ENCODE data around the gene ATP11A.

The ATP11A gene

DNA sequence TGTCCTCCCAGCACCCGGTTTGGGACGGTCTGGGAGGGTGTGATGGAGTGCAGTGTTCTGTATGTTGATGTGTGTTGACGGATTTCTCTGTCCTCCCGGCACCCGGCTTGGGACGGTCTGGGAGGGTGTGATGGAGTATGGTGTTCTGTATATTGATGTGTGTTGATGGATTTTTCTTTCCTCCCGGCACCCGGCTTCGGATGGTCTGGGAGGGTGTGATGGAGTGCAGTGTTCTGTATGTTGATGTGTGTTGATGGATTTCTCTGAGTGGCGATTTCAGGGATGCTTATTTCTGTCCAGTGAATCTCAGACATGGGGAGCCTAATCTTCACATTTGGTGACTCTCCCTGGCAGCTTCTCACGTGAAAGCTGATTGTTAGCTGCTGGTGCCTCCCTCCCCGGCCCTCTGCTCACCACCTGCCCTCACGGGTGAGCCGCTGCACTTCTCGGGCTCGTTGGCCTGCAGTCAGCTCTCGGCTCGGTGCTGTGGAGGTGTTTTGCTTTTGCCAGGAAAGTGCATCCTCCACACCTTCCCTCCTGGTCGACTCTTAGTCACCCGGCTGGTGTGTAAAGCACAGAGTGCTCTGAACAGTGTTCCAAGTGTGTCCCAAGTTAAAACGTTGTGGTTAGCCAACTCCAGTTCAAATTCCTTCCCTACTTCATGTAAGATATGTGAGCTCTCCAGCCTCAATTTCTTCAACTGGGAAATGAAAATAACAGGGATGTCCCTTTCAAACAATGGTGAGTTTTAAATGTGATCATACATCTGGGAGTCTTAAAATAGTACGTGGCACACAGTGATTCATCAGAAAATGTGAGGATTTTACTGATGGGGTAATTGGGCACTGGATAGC, 54.6 kb downstream of the ATP11A start:
- peak; percentile 61 for DNase-seq

DNA sequence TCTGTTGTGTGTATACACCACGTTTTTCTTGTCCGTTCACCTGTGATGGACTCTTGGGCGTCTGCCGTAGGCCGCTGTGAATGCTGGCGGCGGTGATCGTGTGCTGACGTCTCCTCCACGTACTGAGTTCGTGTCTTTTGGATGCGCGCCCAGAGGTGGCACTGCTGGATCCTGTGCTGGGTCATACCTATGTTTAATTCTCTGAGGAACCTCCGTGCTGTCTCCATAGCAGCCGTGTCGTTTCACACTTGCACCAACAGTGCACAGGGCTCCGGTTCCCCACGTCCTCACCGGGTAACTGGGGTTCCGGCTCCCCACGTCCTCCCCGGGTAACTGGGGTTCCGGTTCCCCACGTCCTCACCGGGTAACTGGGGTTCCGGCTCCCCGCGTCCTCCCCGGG, 56.2 kb downstream of the ATP11A start:
- DNase-seq = no peak

DNA sequence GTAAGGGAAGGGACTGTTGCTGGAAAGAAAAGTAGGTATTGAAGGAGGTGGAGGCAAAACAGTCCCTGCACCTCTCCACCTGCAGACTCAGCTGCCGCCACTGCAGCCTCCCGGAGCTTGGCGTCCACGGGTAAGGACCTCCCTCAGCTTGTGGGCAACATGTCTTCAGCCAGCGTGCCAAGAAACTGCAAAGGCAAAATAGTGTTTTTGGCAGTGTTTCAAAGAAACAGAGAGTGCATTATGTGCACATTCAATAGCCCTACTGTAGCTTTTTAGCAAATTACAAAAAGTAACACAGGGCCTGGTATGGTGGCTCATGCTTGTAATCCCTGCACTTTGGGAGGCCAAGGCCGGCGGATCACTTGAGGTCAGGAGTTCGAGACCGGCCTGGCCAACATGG, 57.4 kb downstream of the ATP11A start:
- DNase-seq = peak; percentile 96

DNA sequence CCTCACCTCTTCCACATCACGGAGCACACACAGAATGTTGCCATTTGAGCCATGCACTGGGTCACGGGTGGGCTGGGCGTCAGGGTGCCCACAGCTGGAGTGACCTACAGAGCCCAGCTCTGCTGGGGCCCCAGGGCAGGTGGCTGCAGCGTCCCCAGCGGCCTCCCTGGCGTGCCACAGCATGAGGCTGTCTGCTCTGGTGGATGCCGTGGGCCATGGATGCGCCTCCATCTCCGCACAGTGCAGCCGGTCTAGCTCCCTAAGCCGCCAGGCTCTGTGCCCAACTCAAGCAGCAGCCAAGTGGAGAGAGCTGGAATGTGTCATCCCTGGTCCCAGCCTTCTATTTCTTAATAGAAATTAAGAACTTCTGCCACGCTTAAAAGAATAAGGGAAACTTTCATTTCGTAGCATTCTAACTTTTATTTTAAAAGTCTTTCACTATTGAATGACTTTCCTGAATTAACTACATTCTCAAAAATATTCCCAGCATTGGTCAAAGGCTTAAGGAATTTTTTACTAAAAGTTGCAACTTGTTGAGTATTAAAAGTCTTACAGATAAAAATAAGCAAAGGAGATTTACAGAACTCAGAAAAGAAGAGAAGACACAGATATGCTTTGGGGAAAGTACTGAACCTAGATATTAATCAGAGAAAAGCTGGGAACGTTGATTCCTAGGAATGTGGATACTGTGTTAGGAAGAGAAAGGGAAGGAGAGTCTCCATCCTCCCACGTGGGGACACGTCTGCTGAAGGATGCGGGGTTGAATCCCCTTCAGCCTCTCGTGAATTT, 59.3 kb downstream of the ATP11A start:
- no peak for DNase-seq

DNA sequence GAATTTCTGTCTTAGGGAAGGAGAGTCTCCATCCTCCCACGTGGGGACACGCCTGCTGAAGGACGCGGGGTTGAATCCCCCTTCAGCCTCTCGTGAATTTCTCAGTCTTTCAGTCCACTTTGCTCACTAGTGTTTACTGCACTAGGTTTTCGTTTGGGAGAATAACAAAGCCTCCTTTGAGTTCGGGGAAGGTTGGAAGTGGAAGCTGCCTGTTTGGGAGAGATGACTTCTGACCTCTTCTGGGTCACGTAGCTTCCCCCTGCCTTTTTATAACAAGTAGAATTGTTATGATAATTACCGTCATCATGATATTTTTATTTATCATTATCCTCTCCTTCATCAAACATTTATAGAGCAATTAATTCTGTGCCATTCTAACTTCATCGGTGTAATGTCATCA, 60.7 kb downstream of the ATP11A start:
- DNase-seq = no peak

- no peak for DNase-seq
Observed at GRCh38 chr13:112751617-112752016, 61.8 kb downstream of the ATP11A start.

DNA sequence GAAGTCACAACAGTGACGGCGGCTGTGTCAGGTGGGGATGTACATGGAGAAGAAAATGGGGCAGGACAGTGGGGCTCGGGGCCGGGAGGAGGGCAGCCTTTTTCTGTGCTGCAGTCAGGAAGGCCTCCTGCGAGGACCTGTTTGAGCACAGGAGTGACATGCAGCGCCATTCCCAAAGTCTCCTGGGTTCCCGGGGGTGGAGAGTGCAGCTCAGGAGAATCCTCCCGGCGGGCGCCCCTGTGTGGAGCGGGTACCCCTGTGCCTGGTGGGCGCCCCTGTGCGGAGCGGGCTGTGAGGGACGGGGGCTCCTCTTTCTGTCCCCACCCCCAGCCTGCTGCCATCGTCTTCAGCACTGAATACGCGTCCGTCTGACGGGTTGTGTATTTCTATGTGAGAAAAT, 62.4 kb downstream of the ATP11A start:
- no peak for DNase-seq

DNA sequence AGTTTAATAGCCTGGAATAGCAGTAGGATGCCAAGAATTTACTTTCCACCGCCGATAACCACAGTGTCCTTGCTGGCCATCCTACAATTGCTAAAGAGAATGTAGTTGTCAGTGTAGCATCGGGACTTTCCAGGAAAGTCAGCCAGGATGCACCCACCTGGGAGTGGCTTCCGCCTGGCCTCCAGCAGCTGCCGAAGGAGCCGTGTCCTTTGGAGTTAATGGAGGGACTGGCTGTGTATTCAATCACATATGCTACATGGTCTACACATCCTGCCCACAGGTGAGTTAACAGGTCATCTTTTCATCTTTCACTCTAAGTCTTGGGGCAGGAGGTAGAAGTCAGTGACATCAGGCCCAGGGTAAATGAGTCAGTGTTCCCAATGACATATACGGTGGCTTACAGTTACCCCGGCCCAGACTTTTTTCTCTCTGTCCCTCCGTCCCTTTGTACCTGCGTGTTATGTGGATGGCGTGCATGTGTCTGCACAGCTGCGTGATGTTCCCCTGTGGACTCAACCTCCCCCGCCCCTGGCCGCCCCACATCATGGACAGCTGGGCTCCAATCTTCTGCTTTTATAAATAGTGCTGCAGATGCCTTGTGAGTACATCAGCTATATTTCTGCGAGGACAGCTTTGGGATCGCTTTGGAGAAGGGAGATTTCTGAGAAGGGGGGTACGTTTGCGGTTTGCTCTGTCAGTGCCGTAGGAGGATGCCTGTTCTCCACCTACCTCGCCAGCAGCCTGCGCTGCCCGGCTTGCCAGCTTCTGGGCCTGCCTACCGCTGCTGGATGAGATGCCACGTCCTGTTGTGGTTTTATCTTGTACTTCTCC, 63.1 kb downstream of the ATP11A start:
- DNase-seq = no peak

- DNase-seq = no peak
Observed at GRCh38 chr13:112753833-112754232, 64.0 kb downstream of the ATP11A start.

DNA sequence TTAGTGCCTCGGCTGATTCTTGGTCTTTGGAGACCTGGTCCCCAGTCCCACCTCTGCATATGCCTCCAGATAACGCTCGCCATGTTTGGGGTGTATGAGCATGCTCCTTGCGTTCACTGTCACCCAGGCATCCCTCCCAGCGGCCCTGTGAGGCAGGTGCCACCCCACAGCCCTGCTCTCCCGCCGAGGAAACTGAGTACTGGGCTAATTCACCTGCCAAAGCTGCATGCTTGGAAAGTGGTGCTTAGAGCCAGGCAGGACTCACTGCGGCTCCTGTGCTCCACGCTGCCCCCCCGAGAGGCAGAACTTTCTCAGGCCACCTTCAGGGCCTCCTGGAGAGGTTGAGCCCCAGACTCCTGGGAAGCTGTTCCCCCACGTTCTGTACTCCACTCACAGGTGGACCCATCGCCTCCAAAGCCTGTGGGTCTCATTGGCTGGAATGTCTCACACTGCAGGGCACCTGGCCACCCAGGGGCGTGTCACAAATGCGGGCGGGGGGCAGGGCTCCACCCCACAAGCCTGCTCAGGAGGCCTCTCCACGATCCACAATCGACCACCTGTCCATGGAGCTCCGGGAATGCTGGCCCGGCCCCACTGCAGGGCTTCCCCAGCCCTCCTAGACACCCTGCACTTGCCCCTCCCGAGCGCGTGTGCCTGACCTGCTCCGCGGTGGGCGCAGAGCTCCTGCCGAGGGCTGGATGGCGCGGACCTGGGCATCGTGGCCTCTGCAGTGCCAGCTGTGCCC, 64.6 kb downstream of the ATP11A start:
- no peak for DNase-seq

- DNase-seq = no peak
Observed at GRCh38 chr13:112755331-112755730, 65.5 kb downstream of the ATP11A start.

- DNase-seq = no peak
Observed at GRCh38 chr13:112756081-112756480, 66.2 kb downstream of the ATP11A start.

GRCh38 chr13:112756511-112756966, 66.7 kb downstream of the ATP11A start:
- no peak for DNase-seq

- no peak for DNase-seq
Observed at GRCh38 chr13:112756967-112757758, 67.3 kb downstream of the ATP11A start.

DNA sequence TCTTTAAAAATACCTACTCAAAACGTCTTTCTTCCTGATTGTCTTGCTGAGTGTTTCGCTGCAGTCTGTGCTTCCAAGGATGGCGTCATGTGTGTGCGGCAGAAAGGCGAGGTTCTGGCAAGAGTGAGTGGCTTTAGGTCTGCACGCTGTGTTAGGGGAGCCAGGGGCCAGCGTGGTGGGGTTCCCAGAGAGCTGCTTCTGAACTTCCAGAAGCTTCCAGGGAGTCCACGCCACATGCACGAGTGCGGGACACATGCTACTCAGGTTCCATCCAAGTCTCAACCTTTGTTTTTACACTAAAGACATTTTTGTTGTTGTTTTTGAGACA, 67.9 kb downstream of the ATP11A start:
- no peak for DNase-seq

GRCh38 chr13:112759053-112759452, 69.2 kb downstream of the ATP11A start:
- DNase-seq = no peak

DNA sequence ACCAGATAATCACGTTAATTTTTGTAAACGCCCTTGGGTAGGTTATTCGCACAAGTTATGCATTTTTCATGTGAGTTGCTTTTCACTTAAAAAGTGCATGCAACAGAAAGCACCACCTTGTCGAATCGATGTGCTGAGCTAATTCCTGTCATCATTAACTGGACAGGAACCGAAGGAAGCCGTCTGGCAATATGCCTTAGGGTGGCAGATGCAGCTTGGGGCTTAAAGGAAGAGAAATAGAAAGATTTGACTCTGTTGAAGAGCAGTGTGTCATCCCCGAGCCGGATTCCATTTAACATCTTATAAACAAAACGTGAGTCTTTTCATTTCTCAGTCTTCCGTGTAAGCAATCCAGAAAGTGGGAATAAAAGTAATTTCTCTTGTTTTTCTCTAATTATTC, 70.0 kb downstream of the ATP11A start:
- DNase-seq = no peak

GRCh38 chr13:112760435-112760834, 70.6 kb downstream of the ATP11A start:
- DNase-seq = no peak

DNA sequence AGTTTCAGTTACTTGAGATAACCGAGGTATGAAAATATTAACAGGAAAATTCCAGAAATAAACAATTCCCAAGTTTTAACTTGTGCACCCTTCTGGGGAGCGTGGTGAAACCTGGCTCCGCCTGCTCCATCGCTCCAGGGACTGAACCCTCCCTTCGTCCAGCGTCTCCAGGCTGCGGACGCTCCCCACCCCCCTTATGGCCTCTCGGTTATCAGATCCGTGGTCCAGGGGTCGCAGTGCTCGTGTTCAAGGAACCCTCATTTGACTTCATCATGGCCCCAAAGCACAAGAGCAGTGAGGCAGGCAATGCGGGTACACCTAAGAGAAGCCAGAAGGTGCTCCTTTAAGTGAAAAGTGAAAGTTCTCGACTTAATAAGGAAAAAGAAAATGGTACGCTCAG, 71.1 kb downstream of the ATP11A start:
- no peak for DNase-seq

DNA sequence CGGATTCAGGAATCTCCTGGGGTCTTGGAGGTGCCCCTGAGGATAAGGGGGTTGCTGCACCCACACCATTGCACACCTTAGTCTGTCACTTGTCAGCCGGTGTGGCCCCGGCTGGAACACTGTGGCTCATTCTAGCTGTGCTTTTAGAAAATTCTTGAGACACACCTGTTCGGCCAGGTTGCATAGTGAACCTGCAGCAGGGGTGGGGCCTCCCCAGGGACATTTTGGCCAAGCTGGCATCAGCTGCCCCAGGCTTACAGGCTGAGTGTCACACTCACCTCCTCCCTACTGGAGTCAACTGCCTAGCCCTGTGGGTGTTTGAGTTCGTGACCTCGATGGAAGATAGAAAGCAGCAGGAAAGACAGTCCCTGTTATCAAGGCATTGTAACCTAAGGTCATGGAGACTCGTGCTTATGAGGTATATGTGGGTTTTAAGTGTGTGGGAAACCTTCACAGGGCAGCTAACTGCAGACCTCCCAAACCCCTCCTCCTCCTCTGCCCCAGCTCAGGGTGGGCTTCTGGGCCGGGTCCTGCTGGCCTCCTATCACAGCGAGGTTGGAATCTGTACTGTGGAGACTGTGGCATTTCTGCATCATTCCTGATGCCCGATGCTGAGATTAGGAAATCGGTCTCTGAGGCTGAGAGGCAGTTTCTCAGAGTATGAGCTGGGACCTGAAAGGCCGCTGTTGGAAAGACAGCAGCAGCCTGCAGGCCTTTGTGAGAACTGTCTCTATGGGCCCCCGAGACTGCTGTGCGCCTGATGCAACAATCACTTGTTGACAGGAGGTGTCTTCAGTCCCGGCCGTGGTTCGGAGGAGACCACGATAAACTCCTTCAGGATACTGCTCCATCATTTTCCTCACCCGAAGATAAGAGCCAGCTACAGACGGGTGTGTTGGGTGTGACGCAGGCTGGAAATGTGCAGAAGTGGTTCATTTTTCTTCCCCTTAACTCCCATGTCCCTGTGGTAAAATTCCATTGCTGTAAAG, 72.2 kb downstream of the ATP11A start:
- no peak for DNase-seq

DNA sequence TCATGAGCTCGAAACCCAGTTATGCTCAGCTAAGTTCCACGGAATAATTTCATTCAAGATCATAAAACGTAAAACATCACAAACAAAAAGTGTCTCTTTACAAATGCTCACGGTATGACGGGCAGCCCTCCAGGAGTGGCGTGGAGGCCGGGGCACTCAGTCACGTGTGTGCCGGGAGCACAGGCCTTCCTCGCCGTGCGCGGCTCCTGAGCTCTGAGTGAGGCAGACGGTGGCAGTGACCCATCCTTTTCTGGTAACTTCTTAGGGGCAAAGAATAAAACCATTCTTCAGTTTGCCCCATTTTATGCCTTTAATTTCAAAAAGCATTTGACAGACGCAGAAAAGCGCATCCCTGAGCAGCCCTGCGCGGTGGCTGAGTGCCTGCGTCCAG, 72.8 kb downstream of the ATP11A start:
- DNase-seq = no peak
